ENCODE measurements around the gene ATP6V0E2.

The ATP6V0E2 gene

DNA sequence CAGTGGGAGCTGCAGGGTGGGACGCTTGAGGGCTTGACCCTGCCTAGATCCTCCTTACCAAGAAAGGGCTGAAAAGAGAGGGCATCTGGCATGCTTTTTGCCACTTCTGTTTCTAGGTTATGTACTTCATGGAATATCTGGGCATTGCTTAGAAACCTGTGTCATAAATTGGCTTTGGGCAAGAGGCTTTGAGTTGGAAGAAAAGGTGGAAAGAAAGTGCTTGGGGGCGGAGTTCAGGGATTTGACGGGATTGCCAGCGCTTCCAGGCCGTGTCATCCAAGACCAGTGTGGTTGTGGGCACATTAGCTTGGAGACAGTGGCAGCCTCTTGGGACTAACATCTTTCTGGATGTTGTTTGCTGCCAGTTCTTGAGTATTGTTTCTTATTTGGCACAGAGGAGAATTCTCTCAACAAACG is 34.8 kb upstream of the ATP6V0E2 start:
- DNase-seq, result no peak

DNA sequence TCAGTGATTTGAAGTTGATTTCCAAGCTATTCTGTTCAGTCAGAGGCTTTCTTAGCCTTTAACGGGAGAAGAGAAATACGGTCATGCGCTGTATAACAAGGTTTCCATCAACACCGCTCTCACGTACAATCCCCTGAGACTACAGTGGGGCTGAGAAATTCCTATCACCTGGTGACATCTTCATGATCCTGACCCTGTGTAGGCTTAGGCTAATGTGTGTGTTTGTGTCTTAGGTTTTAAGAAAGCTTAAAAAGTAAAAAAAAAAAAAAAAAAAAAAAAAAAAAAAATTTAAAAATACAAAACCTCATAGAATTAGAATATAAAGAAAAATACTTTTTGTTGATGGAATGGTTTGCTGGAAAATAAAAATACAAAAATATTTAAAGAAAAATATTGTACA is 33.8 kb upstream of the ATP6V0E2 start:
- DNase-seq, result no peak

DNA sequence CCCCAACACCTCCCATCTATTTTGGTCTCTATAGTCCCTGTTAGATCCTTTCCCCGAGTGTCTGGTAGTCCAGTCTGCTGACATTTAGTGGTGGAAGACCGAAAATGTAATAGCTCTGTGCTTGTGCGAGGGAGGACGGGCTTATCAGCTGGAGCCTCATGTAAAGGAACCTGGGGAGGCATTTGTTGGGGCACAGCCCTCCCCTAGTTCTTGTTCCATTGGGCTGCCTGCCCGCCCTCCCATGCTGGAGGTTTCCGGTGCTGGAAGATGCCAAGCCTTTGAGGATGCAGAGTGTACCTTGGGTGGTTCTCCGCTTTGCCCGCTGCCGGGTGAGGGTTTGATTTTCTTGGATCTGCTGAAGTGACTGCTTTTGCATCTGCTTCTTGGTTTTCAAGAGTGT is 30.2 kb upstream of the ATP6V0E2 start:
- no peak for DNase-seq

DNA sequence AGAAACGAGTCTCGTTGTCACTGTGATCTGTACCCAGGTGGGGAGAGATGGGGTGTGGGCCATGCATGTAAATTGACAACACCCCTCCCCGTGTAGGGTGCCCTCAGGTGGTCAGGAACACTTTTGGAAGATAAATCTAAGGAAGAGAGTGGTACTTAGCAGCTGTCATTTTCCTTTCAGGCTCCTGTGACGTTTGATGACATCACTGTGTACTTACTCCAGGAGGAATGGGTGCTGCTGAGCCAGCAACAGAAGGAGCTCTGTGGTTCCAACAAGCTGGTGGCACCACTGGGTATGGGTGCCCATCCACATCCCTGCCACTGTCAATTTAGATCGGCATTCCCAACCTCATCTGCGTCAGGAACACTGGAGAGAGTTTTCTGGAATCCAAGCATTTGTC is 29.3 kb upstream of the ATP6V0E2 start:
- no peak for DNase-seq

DNA sequence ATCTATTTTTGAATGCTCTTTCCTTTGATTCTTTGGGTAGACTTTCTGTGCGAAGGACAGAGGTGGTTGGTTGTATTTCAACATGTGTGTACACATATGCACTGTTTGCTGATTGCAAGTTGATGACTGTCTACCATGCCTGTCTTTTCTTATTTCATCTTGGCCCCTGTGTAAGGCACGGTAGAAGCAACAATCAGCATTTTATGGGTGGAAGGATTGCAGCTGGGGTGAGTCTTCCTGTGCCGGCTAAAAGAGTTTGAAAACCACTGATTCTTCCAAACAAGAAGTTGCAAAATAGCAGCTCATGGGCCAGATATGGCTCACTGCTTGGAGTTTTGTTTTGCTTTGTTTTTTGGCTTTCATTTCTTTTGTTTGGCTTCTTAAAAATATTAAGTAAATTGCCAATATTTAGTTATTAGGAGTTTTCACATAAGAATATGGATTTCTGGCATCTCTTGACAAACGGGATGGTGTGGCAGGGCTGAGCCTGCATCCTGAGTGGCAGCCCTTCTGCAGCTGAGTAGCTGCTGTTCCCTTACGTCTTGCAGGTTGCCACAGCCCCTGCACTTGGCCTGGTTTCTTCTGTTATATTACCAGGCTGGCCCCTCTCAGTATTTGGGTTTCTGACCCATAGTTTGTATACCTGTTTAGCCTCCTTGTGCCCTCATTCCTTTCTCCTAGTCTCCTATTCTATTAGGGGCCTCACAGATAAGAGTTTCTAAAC is 28.4 kb upstream of the ATP6V0E2 start:
- DNase-seq, result no peak

DNA sequence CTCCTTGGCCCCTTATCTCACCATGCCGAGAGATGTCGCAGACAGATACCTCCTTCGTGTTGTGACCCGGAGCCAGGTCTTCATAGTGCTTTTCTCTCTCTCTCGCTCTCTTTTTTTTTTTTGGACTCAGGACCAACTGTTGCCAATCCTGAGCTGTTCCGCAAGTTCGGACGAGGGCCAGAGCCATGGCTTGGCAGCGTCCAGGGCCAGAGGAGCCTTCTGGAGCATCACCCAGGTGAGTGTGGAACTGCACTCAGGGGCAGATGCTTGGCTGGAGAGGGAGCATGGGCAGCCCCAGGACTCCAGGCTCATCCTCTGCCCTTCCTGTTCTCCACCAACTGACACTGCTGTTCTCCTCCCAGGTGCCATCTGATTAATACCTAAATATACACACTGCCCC is 27.7 kb upstream of the ATP6V0E2 start:
- no peak for DNase-seq

DNA sequence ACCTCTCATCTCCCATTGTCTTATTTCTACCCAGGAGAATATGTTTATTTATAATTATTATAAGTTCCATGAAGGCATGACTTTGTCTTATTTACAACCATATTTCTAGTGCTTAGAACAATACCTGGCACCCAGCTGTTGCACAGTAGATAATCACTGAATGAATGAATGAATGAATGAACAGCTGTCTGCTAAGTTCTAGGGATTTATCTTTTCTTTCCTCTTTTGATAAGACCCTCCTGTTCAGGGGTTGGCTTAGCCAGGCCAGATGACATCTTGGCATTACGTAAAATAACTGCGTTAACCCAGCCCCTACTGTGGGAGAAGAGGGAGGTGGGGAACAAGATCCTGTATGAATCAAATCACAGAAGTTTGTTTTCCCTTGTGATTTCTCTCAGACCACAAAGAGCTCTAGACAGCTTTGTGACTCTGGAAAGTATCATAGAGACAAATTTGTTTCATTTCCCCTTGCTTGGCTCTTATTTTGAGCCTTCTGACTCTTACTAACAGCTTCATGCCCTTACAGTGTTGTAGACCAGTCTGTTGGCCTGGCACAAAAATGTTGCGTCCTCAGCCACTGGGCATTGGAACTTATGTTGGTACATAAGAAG is 27.2 kb upstream of the ATP6V0E2 start:
- DNase-seq, result no peak

DNA sequence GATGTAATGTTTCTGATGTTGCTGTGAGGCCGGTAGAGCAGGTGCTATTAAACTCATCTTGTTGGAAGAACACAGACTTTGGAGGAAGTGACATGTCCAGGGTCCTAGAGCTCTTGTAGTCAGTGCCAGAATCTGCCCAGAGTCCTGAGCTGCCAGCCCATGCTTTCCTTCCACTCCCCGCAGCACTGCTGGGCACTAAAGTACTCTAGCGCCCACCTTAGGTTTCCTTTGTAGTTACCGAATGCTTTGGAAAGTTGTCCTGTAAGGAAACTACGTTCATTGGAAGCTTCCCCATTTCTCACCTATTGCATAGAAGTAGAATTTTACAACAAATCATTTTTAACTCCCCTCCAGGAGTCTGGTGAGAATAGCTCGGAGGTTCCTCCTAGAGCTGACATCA is 24.6 kb upstream of the ATP6V0E2 start:
- no peak for DNase-seq

DNA sequence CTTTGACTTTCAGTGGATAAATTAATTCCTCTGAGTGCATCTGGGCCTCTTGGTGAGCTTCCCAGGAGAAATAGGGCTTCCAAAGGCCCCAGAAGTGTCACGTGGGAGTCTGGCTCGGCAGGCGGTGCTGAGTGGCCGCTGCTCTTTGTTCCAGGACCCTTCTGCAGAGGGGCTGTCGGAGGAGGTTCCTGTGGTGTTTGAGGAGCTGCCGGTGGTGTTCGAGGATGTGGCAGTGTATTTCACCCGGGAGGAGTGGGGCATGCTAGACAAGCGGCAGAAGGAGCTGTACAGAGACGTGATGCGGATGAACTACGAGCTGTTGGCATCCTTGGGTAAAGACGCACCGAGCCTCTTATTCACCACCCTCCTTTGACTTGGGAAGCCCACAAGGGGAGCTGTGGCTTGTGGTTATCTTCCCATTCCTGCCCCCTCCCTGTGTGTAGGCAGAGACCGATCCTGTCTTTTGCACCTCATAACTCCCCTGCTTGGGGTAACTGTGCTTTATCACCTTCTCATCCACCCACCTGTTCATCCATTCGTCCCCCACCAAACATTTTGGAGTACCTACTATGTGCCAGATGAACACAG is 23.7 kb upstream of the ATP6V0E2 start:
- no peak for DNase-seq

DNA sequence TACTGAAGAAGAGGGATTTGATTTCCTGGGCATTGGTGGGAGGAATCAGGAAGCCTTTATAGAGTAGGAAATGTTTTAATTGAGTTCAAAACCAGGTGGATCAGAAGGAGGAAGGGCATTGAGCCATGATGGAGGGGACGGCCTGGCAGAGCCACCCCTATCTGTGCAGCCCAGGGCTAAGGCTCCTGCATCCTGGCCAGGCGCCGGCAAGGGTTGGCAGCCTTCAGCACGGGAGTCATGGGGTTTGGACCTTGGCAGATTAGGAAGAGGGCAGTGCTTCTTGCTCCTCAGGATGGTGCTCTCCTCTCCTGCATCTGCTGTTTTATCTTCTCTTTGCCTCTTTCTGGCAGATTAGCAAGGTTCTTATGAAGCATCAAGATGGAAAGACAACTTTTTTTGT is 23.1 kb upstream of the ATP6V0E2 start:
- no peak for DNase-seq

DNA sequence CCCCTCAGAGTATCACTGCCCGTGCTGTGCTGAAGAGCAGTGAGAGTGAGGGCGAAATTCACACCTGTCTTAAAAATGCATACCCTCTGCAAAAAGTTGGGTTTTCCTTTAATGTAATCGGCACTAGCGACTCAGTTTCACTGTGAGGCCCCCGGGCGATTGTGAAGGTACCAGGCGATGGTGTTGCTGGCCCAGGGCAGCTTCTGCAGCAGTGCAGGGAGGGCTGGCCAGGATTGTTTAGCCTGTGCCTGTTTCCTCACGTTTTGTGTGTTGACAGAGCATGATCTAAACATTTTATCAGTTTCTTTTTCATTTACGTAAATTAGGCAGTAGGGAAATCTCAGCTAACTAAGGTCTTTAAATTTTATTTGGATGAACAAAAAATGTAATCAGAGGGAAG is 22.3 kb upstream of the ATP6V0E2 start:
- no peak for DNase-seq

DNA sequence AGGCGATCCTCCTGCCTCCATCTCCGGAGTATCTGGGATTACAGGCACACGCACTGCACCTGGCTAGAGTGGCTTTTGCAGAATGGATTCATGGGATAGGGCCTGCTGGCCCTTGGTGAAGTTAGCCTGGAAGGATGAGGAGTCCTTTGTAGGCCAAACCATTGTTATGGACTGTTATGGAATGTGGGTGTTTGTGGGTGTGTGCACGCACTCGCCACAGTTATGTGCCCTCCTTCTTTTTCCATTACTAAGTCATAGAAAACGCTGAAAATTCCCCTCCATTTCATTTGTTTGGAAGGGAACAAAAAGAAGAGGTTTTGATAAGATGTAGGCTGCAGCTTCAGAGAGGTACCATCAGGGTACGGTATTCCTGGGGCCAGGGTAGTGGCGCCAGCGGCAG is 20.6 kb upstream of the ATP6V0E2 start:
- no peak for DNase-seq

DNA sequence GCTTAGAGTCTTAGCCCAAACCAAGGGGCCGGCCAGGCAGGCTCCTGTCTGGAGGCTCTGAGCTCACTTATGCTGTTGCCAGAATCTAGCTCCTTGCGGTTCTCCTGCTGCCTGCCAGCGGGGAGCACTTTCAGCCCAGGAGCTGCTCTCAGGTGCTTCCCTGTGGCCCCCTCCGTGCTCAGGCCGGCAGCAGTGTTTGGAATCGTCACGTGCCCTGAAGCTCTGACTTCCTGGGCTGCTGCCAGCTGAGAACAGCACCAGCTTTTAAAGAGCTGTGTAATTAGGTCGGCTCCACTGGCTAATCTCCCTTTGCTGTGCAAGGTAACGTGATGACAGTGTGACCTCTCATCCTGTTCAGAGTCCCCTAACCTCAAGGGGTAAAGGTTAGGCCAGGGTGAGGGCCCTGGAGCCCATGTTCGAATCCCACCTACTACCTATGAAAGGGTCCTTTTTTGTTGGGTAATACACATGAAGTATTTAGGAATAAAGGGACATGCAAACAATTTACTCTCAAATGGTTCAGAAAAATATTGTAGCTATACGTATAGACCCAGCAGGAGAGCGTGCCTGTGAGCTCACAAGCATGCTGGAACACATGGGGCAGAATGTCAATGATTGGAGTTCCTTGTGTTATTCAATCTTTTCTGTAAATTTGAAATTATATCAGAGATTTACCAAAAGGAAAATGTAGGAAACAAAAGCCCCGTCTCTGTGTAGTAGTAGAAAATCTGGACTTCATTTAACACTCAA is 19.0 kb upstream of the ATP6V0E2 start:
- no peak for DNase-seq

DNA sequence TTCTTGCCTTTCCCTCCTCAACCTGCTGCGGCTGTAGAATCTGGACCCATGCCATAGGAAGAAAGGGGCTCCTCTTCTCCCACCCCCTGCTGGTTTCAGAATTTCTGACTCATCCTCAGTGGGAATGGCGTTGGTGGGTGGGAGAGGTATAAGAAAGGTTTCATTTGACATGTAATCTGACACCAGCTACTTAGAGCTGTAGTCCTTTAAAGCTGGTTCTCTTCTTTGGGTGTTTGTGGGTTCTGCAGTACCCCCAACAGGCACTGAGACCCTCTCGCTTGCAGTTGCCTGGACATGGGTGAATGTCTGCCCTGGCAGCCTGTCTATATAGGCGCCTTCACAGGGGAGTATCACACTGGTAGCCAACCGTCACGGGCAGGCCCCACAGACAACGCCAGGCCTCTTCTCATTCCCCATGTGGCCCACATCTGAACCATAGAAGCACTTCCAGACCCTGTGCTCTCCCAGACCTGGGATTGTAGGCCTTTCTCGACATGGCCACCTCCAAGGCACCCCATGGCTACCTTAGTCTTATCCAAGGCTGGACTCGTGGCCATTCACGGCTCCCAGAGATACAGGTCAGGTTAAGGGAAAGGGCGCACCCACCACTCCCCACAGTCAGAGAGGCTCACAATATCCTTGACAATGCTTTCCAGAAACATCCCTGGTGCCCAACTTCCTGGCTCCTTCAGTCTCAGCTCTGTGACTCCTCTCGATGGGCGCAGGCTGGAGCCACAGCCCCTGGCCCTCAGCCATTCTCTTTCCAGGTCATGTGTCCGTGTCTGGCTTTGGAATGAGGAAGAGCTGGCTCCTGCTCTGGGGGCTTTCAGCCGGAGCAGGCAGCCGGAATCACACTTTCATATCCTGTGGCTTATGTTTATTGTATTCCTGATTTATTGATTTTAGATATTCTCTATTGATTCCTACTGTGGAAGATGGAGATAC is 18.1 kb upstream of the ATP6V0E2 start:
- no peak for DNase-seq

DNA sequence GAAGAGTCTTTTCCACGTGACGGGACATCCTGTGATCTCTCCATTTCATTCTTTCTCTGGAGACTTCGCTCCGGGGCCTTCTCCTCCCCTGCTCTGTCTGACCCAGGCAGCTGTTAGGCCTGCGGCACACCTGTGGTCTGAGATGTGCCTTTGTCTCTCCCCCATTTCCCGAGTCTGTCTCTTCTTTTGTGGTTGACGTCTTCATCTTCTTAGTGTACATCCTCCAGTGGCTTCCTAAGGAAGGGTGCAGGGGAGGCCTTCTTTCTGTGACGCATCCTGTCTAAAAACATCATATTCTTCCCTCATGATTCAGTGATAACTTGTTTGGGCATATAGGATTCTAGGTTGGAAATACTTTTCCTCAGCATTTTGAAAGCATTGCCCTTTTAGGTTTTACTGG is 17.2 kb upstream of the ATP6V0E2 start:
- no peak for DNase-seq

DNA sequence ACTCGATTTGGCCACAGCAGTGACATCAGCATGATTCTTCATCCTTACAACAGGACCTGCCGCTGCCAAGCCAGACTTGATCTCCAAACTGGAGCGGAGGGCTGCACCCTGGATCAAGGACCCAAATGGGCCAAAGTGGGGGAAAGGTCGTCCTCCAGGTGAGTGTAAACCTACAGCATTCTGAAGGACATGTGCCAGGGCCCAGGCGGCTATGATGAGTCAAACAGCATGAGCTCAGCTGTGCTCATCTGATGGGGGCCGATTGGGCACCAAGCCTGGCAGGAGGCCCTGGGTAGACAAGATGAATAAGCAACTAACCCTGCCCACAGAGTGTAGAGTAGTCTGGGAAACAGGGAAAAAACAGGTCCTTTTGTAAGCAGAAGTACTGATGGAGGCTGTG is 14.4 kb upstream of the ATP6V0E2 start:
- no peak for DNase-seq

DNA sequence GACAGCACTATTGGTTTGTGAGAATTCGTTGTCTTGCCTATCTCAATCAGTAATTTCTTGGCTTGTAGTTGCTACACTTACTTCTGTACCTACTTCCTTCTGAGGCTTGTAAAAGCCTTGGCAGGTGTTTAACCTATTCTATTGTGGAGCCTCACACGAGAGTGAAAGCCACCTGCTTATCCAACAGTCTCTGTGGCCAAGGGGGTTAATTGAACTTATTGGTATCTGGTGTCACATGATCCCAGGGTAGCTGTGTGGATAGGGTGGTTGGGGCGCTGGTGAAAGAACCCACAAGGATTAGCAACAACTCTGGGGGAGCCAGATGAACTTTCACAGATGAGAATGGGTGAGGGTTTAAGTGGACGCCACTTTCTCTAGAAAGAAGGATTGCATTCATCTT is 13.9 kb upstream of the ATP6V0E2 start:
- no peak for DNase-seq

DNA sequence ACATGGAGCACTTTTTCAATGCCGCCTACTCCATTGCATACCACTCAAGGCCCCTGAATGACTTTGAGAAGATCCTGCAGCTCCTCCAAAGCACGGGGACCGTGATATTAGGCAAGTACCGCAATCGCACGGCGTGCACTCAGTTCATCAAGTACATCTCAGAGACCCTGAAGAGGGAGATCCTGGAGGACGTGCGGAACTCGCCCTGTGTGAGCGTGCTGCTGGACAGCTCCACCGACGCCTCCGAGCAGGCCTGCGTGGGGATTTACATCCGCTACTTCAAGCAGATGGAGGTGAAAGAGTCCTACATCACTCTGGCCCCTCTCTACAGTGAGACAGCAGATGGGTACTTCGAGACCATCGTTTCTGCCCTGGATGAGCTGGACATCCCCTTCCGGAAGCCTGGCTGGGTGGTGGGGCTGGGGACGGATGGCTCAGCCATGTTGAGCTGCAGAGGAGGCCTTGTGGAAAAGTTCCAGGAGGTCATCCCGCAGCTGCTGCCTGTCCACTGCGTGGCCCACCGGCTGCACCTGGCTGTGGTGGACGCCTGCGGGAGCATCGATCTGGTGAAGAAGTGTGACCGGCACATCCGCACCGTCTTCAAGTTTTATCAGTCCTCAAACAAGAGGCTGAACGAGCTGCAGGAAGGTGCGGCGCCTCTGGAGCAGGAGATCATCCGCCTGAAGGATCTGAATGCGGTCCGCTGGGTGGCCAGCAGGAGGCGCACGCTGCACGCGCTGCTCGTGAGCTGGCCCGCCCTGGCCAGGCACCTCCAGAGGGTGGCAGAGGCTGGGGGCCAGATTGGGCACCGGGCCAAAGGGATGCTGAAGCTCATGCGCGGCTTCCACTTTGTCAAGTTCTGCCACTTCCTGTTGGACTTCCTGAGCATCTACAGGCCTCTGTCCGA is 12.7 kb upstream of the ATP6V0E2 start:
- no peak for DNase-seq

DNA sequence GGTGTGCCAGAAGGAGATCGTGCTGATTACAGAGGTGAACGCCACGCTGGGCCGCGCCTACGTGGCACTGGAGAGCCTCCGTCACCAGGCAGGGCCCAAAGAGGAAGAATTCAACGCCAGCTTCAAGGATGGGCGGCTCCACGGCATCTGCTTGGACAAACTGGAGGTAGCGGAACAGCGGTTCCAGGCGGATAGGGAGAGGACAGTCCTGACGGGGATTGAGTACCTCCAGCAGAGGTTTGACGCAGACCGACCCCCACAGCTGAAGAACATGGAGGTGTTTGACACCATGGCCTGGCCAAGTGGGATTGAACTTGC is 12.1 kb upstream of the ATP6V0E2 start:
- DNase-seq, result no peak

DNA sequence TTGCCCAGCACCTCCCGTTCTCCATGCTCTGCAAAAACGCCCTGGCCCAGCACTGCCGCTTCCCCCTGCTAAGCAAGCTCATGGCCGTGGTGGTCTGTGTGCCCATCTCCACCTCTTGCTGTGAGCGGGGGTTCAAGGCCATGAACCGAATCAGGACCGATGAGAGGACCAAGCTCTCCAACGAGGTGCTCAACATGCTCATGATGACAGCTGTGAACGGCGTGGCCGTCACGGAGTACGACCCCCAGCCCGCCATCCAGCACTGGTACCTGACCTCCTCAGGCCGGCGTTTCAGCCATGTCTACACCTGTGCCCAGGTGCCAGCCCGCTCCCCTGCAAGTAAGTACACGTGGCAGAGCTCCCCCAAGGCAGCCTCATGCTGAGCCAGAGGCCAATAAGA is 11.6 kb upstream of the ATP6V0E2 start:
- no peak for DNase-seq

DNA sequence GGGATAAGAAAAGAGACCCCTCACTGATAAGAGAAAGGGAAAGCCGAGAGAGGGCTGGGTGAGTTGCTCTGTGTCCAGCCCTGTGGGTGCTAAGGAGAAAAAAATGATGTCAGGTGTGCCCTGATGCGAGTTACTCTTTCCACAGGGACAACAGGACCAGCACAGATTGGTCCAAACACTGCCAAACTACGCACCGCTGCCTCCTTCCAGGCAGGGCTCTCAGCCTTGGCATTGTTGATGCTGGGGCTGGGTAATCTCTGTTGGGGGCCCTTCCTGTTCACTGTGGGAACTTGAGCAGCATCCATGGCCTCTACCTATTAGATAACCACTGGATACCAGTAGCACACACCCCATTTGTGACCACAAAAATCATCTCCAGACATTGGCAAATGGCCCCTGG is 10.3 kb upstream of the ATP6V0E2 start:
- no peak for DNase-seq

DNA sequence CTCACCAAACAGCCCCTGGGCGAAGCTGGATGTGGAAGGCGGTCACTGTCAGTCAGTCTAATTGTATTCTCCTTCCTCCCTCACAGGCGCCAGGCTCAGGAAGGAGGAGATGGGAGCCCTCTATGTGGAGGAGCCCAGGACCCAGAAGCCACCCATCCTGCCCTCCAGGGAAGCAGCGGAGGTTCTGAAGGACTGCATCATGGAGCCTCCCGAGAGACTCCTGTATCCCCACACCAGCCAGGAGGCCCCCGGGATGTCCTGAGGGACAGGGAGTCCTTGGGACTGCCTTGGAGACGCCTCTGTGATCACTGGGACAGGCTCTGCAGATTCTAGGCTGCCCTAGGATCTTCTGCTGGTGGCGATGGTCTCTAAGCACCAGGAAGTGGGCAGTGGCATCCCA is 9.7 kb upstream of the ATP6V0E2 start:
- DNase-seq, result no peak

Data from T-helper 9 cell (primary cell).